ENCODE measurements around the gene PLEKHG4.

PLEKHG4 gene

GRCh38 chr16:67311607-67312488, 32.5 kb downstream of the PLEKHG4 start:
- peak; percentile 100 for DNase-seq (ENCODE audit: low read depth)
- no peak overlapping the region for H3K4me3 ChIP-seq (ENCODE audit: control insufficient read depth, low read depth, low read length)
- no peak for TF ChIP-seq CTCF (IDR thresholded peaks at IDR 0.05; ENCODE audit: control insufficient read depth, insufficient read depth, low read depth, low read length, missing control alignments)

- no peak for DNase-seq (ENCODE audit: low read depth)
- no peak overlapping the region for H3K4me3 ChIP-seq (ENCODE audit: control insufficient read depth, low read depth, low read length)
- TF ChIP-seq CTCF (IDR thresholded peaks at IDR 0.05; ENCODE audit: control insufficient read depth, insufficient read depth, low read depth, low read length, missing control alignments): no peak
These were observed 33.4 kb downstream of the PLEKHG4 start for GRCh38 chr16:67312719-67313118.

GRCh38 chr16:67317853-67318252, 38.5 kb downstream of the PLEKHG4 start:
- TF ChIP-seq CTCF (IDR thresholded peaks at IDR 0.05; ENCODE audit: control insufficient read depth, insufficient read depth, low read depth, low read length, missing control alignments): no peak
- no peak overlapping the region for H3K4me3 ChIP-seq (ENCODE audit: control insufficient read depth, low read depth, low read length)
- DNase-seq (ENCODE audit: low read depth): no peak

GRCh38 chr16:67326115-67326471, 46.8 kb downstream of the PLEKHG4 start:
- peak overlapping the region; percentile 34 for H3K4me3 ChIP-seq (ENCODE audit: control insufficient read depth, low read depth, low read length)
- no peak for DNase-seq (ENCODE audit: low read depth)
- TF ChIP-seq CTCF (IDR thresholded peaks at IDR 0.05; ENCODE audit: control insufficient read depth, insufficient read depth, low read depth, low read length, missing control alignments): no peak

GRCh38 chr16:67326472-67327309, 47.4 kb downstream of the PLEKHG4 start, which contains the start of the genes KCTD19 and LRRC36:
KCTD19 (minus strand) TSS chr16:67326741; CDS start chr16:67326707, 34 bp downstream.
LRRC36 (plus strand) TSS chr16:67326815; CDS start chr16:67326863, 48 bp downstream.
- no peak for DNase-seq (ENCODE audit: low read depth)
- H3K4me3 ChIP-seq (ENCODE audit: control insufficient read depth, low read depth, low read length): peak within 1 kb of the TSS; percentile 34
- peak; percentile 40 for TF ChIP-seq CTCF (IDR thresholded peaks at IDR 0.05; ENCODE audit: control insufficient read depth, insufficient read depth, low read depth, low read length, missing control alignments)

GRCh38 chr16:67327743-67328142, 48.4 kb downstream of the PLEKHG4 start:
- no peak overlapping the region for H3K4me3 ChIP-seq (ENCODE audit: control insufficient read depth, low read depth, low read length)
- DNase-seq (ENCODE audit: low read depth): no peak
- no peak for TF ChIP-seq CTCF (IDR thresholded peaks at IDR 0.05; ENCODE audit: control insufficient read depth, insufficient read depth, low read depth, low read length, missing control alignments)

Data from AG09309 (cell line).